Heart right ventricle (tissue), 16 donors: ENCODE results near the gene KHSRP. TPM values are rescaled to one million over a fixed set of nuclear protein-coding genes. Genes with fewer than 3 reads are reported as not detected.
A peak's percentile ranks its signal among the peaks of the same experiment; 100 is the strongest.

Source experiments
- ATAC-seq, 8 donors: fragments of 200-7000 bp; cut with Tn5 transposase; one replicate each; pipeline ENCODE4 v1.9.1; 2020; ENCODE audit warnings: mild to moderate bottlenecking in 8 of 8, moderate library complexity in 8 of 8, moderate number of reproducible peaks in 1 of 8
- DNase-seq, 2 donors: peaks; one replicate each; pipeline ENCODE4 v3.0.0-alpha.2; 2020
- H3K27ac ChIP-seq, 10 donors: fragments of 200-600 bp; sonication (generic) in 2 of 10; one replicate each; pipeline versions ENCODE4 v1.5.0 to v1.8.0; 2020 to 2022; ENCODE audit warnings: mild to moderate bottlenecking in 3 of 10
- H3K27me3 ChIP-seq, 7 donors: fragments of 200-600 bp; one replicate each; pipeline ENCODE4 v1.8.0; 2021 to 2022; ENCODE audit warnings: mild to moderate bottlenecking in 2 of 7
- H3K36me3 ChIP-seq, 9 donors: fragments of 200-600 bp; sonication (generic) in 1 of 9; one replicate each; pipeline versions ENCODE4 v1.5.0 to v1.8.0; 2020 to 2022; ENCODE audit warnings: mild to moderate bottlenecking in 2 of 9
- H3K4me1 ChIP-seq, 9 donors: fragments of 200-600 bp; sonication (generic) in 1 of 9; one replicate each; pipeline versions ENCODE4 v1.5.0 to v1.8.0; 2020 to 2022; ENCODE audit warnings: mild to moderate bottlenecking in 4 of 9
- H3K4me3 ChIP-seq, 10 donors: fragments of 200-600 bp; sonication (generic) in 2 of 10; one replicate each; pipeline versions ENCODE4 v1.5.0 to v1.8.0; 2020 to 2022; ENCODE audit warnings: mild to moderate bottlenecking in 7 of 10, moderate library complexity in 2 of 10
- H3K9me3 ChIP-seq, 11 donors: fragments of 200-600 bp in 10 of 11; sonication (generic) in 2 of 11; one replicate each; pipeline versions ENCODE4 v1.5.0 to v1.8.0; 2013 to 2022; ENCODE audit warnings: mild to moderate bottlenecking in 2 of 11, control low read depth in 1 of 11, moderate library complexity in 1 of 11
- WGBS, 2 donors: extraction: QIAGEN DNeasy Blood & Tissue Kit; methylation state at CpG; one replicate each; pipeline ENCODE4 v1.1.7; 2013; ENCODE audit warnings: inconsistent platforms in 1 of 2; 5-methylcytosine and 5-hydroxymethylcytosine counted together
- intact Hi-C, 10 donors: fragments of 100-400 bp; cut with DNase I; formaldehyde crosslinking; loops; one replicate each; pipeline versions ENCODE4 v1.11.1 to v1.14.2; 2022
- polyA plus RNA-seq, 2 donors: library from polyadenylated mRNA; stranded (reverse); fragments of 200-250 nt; gene quantifications; one replicate each; pipeline ENCODE4 v1.2.3, GENCODE V29; 2013
- total RNA-seq, 10 donors: library from RNA; stranded (reverse); fragmentation: NEBNext Ultra II Directional in 3 of 10; extraction: Animal tissue kit (Norgen Biotek cat#: 25700) in 3 of 10; gene quantifications; one replicate each; pipeline versions ENCODE4 v1.2.1 to v1.2.4, GENCODE V29; 2021 to 2023
- TF ChIP-seq, protein P1 (sequence below), 9 donors: fragments of 200-600 bp; sonication (generic) in 2 of 9; IDR thresholded peaks; one replicate each; pipeline versions ENCODE4 v1.5.0 to v1.8.0; 2021 to 2022; ENCODE audit warnings: antibody characterized with exemption in 9 of 9, mild to moderate bottlenecking in 5 of 9, moderate library complexity in 1 of 9
- donor health status: Arrhythmogenic right ventricular cardiomyopathy.
- donor health status: ischemic (EF 13 %, LVEDD 7.1; RV severe dilation, severe dysfunction).
- donor health status: healthy with polysubstance abuse.
- donor health status: DM: no; HTN: yes; CAD: no.
- donor health status: DM: no; HTN: no; CAD: no.
- donor health status: ischemic (EF 25% LVEDD 6.9; RV normal size, moderate dysfunction).
- donor health status: ischemic (EF 25% LVEDD 5.7; RV mildly dilated, moderate dysfunction).
- donor health status: healthy.
- donor health status: DM: yes; HTN: yes; CAD: no.
- donor health status: Ischemic cardiomyopathy.
- donor health status: ischemic (EF 35%, LVEDD 5.7; RV mildly dilated, moderate dysfunction).
- donor health status: nonischemic (EF 11% LVEDD 7.7; RV severe dilation, severe dysfunction).
- donor health status: DM: yes; HTN: yes; CAD: no.
- donor health status: PGD.
- donor health status: ischemic (EF 29% LVEDD 5.4; RV normal size, mild dysfunction).
- donor health status: nonischemic (EF 23%, LVEDD 6.1; RV moderate dilation, normal function).

Gene KHSRP
- total and polyA plus RNA-seq, 12 donors, result 50.9 to 125 (median 86.4) TPM

DNA sequence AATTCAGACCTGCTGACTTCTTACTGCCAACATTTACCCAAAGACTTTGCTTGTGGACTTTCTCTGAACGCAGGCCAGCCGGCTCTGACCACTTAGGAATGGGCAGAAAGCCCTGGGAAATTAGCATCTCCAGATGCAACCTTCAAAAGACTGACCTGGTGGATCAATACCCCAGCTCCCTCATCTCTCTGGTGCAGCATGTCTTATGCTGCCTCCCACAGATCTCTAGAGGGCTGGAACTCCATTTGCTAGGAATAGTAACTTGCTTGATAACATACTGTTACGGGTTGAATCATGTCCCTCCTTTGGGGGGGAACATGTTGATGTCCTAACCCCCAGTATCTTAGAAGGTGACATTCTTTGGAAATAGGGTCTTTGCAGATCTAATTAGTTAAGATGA is 21.8 kb upstream of the KHSRP start:
- intact Hi-C loops, result no loop called here
- 93 to 98% methylated on average over 3 of the region's 3 CpGs for WGBS, 2 donors
- Histone ChIP-seq H3K4me3 (no peak overlapping the region), H3K27me3 (no peaks in the 10 kb centered on the region), H3K27ac (no peak overlapping the region), H3K36me3 (peaks cover 0 to 48% (median 7%) of the 10 kb centered on the region in 9 donors), H3K4me1 (no peaks in the 10 kb centered on the region), H3K9me3 (peaks cover 0 to 24% (median 0%) of the 10 kb centered on the region in 11 donors)
- TF ChIP-seq, protein P1, sequence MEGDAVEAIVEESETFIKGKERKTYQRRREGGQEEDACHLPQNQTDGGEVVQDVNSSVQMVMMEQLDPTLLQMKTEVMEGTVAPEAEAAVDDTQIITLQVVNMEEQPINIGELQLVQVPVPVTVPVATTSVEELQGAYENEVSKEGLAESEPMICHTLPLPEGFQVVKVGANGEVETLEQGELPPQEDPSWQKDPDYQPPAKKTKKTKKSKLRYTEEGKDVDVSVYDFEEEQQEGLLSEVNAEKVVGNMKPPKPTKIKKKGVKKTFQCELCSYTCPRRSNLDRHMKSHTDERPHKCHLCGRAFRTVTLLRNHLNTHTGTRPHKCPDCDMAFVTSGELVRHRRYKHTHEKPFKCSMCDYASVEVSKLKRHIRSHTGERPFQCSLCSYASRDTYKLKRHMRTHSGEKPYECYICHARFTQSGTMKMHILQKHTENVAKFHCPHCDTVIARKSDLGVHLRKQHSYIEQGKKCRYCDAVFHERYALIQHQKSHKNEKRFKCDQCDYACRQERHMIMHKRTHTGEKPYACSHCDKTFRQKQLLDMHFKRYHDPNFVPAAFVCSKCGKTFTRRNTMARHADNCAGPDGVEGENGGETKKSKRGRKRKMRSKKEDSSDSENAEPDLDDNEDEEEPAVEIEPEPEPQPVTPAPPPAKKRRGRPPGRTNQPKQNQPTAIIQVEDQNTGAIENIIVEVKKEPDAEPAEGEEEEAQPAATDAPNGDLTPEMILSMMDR (IDR thresholded peaks at IDR 0.05), result no peak
- ATAC-seq, result no peak
- DNase-seq, result no peak

DNA sequence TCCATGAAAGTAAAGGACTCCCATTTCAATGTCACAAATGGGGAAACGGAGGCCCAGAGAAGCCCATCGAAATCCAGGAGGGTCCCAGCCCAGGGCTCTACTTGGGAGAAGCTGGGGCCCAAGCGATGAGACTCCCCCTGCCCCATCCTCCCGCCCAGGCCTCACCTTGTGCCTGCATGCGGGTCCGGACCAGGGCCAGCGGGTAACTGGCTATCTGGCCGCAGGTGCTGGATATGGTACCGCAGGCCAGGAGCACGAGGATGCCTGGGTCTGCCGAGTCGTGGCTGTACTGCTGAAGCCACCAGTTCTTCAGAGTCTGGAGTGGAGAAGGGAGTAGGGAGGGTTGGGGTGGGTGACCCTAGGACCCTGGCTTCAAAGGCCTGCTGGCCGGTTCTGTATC is 19.4 kb upstream of the KHSRP start:
- H3K27me3 ChIP-seq, result no peaks in the 10 kb centered on the region
- H3K36me3 ChIP-seq, result peaks cover 0 to 31% (median 7%) of the 10 kb centered on the region in 9 donors
- DNase-seq, result no peak
- H3K9me3 ChIP-seq, result peaks cover 0 to 24% (median 0%) of the 10 kb centered on the region in 11 donors
- no peak for ATAC-seq
- intact Hi-C loops, result no loop called here
- 88 to 90% methylated on average over 13 of the region's 13 CpGs for WGBS, 2 donors
- H3K4me1 ChIP-seq, result no peaks in the 10 kb centered on the region
- TF ChIP-seq, protein P1 (IDR thresholded peaks at IDR 0.05), result no peak
- no peak overlapping the region for H3K4me3 ChIP-seq
- no peak overlapping the region for H3K27ac ChIP-seq

DNA sequence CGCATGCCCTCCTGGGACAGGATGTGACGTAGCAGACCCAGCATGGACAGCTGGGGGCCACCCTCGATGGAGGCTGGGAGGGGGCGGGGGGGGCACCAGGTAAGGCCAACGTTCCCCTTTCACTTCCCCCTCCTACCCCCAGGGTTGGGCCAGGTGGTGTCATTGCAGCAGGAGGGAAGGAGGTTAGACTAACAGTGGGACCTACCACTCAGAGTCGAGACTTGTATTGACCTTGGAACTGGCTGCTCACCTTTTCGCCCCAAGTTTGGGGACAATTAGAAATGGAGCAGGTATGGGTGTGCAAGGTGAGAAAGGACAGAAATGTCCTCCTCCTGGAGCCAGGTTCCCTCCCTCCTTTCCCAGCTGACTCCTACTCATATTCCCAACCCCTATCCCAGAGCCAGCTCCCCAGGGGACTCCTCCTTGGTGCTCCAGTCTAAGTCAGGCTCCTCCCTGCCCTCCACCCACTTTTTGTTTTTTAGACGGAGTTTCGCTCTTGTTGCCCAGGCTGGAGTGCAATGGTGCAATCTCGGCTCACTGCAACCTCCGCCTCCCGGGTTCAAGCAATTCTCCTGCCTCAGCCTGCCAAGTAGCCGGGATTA is 17.6 kb upstream of the KHSRP start:
- peaks cover 0 to 23% (median 0%) of the 10 kb centered on the region in 11 donors for H3K9me3 ChIP-seq
- no peaks in the 10 kb centered on the region for H3K27me3 ChIP-seq
- ATAC-seq, result peak in 1 of 8 donors; percentile 48
- intact Hi-C loops, result no loop called here
- TF ChIP-seq, protein P1 (IDR thresholded peaks at IDR 0.05), result no peak
- no peaks in the 10 kb centered on the region for H3K4me1 ChIP-seq
- peaks cover 0 to 26% (median 7%) of the 10 kb centered on the region in 9 donors for H3K36me3 ChIP-seq
- DNase-seq, result no peak
- 87 to 88% methylated on average over 13 of the region's 13 CpGs for WGBS, 2 donors
- no peak overlapping the region for H3K27ac ChIP-seq
- no peak overlapping the region for H3K4me3 ChIP-seq

DNA sequence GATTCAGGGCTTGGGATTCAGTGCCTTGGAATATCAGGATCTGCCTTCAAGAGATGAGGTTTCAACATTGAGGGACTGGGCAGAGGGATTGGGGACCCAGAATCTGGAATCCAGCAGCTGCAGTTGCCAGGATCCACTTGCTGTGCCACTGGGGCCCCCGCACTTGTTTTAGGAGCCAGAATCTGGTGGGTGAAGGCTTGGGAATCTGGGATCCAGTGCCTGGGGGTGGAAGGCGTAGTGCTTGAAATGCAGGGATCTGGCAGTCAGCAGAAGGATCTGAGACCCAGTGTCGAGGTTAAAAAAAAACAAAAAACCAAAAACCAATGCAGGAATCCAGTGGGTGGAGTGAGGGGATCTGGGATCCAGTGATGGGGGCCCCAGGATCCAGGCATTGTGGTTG is 16.3 kb upstream of the KHSRP start:
- 85 to 91% methylated on average over 3 of the region's 3 CpGs for WGBS, 2 donors
- Histone ChIP-seq H3K4me1 (no peaks in the 10 kb centered on the region), H3K27ac (no peak overlapping the region), H3K27me3 (no peaks in the 10 kb centered on the region), H3K9me3 (peaks cover 0 to 10% (median 0%) of the 10 kb centered on the region in 11 donors), H3K4me3 (no peak overlapping the region), H3K36me3 (peaks cover 0 to 13% (median 7%) of the 10 kb centered on the region in 9 donors)
- intact Hi-C loops, result no loop called here
- ATAC-seq (no peak), DNase-seq (no peak)
- TF ChIP-seq, protein P1 (IDR thresholded peaks at IDR 0.05), result no peak
